GM21367 (cell line): Measurements from ENCODE around the gene MLXIPL.
"Not testable (repeated sequence)": the region's sequence is repeated elsewhere in the genome, so short reads cannot be mapped to it uniquely, and the experiment has no call there.

ENCODE experiments used
- ATAC-seq: cut with Tn5 transposase; IDR thresholded peaks from one replicate; pipeline ENCODE4 v1.9.1; 2021; ENCODE audit not compliant: unreplicated experiment

The MLXIPL gene

DNA sequence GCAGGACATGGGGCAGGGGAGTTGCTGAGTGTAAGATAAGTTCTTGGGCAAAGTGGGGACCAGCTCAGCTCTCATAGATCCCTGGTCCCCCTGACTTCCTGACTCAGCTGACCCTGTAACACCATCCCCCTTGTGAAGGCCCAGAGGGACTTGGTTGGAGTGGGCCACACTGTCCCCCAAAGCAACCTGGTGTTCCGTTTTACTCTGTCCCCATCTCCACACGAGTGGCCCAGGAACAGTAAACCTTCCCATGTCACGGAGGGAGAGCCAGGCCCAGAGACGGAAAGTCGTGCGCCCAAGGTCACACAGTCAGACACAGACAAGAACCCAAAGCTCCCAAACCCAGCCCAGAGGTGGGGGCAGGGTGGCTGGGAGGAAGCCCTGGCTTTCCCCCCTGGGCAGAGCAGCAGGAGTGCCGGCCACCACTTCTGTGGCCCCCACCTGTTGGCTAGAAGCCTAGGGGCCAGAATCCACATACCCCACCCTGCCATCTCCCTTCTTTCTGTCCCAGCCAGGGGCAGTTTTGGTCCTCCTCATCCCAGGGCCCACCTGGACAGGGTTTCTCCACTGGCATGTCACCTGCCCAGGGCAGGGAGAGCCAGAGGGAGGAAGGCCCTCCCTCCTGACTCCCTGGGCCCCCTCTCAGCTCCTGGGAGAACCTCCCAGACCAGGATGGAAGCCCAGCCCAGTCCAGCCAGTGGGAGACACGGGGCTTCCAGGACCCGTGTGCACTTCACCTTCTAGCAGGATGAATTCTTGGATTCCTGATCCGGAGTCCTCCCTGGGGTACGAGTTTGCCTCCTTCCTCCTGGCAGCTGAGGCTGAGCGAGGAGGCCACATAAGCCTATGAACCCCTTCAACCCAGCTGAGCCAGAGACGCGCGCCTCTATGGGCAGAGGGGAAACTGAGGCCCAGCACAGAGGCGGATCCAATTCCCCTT is 22.7 kb upstream of the MLXIPL start:
- ATAC-seq = no peak

DNA sequence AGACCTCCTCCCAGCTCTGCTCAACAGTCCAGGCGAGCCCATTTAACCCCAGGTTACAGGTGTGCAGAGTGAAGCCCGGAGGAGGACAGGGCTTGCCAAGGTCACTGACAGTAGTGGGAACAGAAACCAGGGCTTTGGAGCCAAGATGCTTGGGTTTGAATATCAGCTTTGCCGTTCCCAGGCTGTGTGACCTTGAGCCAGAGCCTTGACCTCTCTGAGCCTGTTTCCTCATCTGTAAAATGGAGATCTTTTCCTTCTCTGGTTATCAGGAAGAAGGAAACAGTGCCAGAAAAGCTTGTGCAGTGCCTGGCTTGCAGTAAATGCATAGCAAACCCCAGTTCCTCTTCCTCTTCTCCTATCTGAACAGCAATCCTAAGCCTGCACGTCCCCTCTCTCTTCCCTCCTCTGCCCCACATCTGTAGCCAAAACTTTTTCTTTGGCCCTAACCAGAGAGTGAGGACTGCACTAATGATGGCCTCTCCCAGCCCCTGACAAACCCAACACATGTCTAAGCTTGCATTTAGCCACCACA is 21.4 kb upstream of the MLXIPL start:
- ATAC-seq = no peak

DNA sequence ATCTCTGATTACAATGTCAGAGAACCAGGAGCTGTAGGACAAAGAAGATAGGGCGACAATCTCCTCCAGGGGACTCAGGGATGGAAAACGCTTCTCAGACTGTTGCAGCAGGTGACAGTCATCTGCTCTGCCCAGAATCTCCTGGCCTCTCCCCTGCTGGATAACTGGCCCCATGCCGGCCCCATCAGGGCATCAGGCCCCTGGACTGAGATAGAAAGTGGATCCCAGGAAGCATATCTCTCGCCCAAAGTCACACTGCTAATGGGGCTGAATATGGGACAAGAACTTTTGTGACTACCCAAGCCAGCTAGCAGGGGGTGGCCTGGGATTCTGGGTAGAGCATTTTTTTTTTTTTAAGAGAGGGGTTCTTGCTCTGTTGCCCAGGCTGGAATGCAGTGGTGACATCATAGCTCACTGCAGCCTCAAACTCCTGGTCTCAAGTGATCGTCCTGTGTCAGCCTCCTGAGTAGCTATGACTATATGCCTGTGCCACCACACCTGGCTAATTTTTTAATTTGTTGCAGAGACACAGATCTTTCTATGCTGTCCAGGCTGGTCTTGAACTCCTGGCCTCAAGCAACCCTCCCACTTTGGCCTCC is 20.5 kb upstream of the MLXIPL start:
- ATAC-seq = no peak

DNA sequence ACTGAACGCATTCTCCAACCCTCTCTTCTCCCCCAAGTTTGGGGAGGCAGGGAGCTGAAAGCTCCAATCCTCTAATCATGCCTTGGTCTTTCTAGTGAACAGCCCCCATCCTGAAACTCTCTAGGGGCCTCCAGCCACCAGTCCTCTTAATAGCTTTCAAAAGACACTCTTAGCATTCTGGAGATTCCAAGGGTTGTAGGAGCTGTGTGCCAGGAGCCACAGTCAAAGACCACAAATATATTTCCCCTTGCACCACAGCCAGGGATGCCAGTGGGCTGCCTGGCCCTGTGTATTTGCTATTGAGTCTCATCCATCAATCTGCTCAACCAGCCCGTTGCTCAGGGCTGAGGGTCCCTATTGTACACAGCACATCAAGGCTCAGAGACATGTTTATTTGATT is 18.5 kb upstream of the MLXIPL start:
- ATAC-seq = no peak

DNA sequence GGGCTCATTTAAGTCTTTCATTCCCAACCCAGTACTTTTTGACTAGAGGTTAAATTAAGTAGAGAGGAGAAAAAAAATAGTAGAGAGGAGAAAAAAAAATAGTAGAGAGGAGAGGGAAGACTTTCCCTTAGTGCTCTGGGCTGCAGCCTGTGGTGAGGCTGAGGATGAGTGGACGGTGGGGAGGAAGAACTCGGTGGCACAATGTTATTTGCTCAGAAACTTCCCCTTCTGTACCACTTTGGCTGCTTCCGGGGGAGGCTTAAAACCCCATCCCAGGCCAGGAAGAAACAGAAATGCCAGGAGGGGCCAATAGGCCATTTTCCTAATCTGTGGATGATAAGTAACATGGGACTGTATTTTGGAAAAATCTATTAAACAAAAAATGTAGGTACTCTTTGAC is 14.6 kb upstream of the MLXIPL start:
- ATAC-seq = no peak

DNA sequence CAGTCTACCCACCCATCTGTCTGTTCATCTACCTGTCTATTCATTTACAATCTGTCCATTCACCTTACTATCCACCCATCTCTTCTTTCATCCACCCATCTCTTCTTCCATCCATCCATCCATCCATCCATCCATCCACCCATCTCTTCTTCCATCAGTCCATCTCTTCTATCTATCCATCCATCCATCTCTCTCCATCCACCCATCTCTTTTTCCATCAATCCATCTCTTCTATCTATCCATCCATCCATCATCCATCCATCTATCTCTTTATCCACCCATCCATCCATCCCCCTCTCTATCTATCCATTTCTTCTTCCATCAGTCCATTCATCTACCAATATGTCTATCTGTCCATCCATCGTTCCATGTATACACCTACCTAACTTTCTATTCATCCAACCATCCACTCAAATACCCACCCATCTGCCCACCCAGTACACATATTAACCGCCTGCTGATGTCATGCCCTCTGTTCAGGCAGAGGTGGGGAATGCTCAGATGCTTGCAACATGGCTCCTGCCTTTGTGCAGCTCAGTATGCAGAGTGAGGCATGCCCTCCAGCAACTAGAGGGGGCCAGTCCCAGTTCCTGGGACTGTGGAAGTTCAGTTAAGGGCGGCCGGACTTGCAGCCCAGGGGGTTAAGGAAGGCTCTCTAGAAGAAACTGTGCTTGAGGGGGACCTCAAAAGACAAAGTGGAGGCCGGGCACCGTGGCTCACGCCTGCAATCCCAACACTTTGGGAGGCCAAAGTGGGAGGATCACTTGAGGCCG is 11.3 kb upstream of the MLXIPL start:
- ATAC-seq = no peak

DNA sequence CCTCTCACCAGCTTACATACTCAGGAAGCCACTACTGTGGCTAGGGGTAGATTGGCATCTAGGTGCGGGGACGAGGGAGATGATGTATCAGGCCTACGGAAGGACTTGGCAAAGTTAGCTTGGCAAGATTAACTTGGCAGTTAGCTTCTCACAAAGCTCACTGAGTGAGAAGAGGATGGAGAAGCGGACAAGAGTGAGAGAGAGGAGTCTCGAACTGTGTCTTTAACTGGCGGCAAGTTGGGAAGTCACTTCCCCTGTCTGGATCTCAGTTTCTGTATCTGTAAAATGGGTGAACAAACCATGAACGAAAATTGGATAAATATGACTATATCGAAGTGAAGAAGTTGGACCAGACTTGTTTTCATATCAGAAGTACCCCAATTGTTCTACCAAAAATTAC is 9.5 kb upstream of the MLXIPL start:
- no peak for ATAC-seq

DNA sequence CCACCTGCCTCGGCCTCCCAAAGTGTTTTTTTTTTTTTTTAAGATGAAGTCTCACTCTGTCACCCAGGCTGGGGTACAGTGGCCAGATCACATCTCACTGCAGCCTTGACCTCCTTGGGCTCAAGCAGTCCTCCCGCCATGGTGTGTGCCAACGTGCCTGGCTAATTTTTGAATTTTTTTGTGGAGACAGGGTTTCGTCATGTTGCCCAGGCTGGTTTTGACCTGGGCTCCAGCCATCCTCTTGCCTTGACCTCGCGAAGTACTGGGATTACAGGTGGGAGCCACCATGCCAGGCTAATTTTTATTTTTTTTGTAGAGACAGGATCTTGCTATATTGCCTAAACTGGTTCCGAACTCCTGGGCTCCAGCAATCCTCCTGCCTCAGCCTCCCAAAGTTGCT is 9.0 kb upstream of the MLXIPL start:
- no peak for ATAC-seq

DNA sequence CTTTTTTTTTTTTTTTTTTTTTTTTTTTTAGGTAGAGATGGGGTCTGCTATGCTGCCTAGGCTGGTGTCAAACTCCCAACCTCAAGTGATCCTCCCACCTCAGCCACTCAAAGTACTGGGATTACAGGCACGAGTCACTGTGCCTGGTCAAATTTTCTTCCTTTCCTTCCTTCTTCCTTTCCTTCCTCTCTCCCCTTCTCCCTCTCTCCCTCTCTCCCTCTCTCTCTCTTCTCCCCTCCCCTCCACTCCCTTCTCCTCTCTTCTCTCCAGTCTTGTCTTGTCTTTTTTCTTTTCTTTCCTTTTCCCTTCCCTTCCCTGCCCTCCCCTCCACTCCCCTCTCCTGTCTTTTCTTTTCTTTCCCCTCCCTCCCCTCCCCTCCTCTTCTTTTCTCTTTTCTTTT is 7.2 kb upstream of the MLXIPL start:
- ATAC-seq = no peak

DNA sequence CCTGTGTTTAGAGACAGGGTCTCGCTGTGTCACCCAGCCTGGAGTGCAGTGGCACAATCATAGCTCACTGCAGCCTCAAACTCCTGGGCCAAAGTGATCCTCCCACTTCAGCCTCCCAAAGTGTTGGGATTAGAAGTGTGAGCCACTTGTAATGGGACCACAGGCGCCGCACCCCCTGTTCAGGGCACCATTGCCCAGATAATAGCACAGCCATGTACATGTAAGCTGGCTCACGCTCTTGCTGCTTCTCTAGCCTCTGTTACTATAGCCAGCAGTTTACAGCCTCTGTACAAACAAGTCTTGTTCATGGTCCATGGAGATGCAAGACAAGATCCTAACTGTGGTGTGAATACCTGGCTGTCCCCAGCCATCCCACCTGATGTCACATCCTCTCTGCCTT is 4.2 kb upstream of the MLXIPL start:
- no peak for ATAC-seq

DNA sequence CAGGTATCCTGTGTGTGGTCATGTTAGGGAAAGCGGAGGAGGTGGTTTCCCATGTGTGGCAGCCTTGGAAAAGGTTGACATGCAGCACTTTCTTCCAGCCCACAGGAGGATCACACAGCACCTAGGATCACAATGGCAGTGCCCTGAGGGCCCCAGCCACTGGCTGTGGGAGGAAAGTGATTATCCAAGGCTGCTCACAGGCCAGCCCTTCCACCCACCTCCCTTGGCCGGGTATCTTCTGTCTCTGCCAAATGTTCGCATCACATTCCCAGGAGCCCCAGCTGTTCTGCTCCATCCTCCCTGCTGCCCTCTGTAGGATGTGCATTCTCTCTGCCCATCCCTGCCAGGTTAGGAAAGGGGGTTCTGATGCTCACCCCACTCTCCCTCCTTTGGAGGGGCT is 2.5 kb upstream of the MLXIPL start:
- ATAC-seq = no peak

DNA sequence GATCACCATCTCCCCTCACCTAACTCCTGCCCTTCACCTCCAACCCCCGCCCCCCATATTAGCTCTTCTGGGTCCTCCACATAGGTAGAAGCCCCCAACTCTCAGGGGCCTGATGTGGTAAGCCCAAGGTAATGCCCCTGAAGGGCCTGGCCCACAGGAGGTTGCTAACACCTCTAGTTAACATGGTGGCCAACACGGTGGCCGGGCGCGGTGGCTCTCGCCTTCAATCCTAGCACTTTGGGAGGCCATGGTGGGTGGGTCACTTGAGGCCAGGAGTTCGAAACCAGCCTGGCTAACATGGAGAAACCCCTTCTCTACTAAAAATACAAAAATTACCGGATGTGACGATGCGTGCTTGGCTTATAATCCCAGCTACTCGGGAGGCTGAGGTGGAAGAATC is 954 bp upstream of the MLXIPL start:
- ATAC-seq = no peak

DNA sequence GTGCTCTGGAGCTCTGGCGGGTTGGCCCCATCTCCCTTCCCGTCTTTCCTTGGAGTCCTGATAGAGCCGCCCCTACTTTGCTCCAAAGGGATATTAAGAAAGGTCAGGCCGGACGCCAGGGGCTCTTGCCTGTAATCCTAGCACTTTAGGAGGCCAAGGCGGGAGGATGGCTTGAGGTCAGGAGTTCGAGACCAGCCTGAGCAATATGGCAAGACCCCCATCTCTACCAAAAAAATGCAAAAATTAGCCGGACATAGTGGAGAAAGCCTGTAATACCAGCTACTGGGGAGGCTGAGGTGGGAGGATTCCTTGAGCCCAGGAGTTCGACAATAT is 313 bp upstream of the MLXIPL start:
- ATAC-seq = no peak

DNA sequence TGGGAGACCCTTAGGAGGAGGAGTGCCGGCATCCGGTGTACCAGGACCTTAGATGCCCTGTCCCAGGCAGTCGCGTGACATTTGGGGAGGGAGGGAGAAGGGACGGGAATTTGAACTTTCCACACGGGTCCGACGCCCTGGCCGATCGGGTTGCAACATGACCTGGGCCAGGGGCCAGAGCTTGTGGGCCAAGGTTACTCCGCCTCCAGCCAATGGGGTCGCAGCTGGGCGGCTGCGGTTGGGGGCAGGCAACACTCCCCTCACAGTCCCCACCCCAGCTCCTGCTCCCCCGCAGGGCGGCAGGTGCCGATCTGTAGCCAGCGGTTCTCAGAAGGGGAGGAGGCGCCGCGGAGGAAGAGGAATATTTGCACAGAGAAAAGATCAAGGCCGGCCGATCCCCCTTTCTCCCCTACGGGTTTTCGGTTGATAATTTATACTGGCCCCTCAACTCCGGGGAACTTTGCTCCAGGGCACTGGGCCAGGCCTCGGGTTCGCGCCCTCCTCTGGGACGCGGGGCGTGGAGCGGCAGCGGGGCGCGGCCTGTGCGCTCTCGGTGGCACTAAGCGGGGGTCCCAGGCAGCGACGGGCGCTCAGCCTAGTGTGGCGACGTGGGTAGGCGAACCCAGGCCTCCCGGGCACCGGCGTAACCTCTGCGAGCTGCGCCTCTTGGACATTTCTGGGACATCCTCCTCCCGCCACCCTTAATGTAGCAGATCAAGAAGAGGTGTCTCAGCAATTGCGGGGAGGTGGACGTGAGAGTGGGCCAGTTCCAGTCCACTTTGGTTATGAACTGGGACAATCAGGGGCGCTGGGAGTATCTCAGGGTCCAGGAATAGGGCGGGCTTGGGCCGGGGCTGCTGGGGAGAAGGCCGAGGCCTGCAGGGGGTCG is 1.2 kb downstream of the MLXIPL start:
- no peak for ATAC-seq

DNA sequence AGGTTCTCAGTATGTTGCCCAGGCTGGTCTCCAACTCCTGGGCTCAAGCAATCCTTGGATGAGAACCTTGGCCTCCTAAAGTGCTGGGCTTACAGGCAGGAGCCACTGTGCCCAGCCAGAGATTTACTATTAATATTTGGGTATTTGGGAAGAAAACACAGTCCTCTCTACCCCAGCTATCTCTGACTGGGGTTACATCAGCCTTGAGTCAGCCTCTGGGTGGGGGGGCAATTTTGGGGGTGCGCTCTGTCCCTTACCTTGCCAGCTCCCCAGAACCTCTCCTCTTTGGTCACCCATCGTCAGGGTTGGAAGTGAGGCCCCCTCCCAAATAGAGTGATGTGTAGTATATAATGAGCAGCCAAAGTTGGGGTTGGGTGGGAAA is 1.8 kb downstream of the MLXIPL start:
- no peak for ATAC-seq

DNA sequence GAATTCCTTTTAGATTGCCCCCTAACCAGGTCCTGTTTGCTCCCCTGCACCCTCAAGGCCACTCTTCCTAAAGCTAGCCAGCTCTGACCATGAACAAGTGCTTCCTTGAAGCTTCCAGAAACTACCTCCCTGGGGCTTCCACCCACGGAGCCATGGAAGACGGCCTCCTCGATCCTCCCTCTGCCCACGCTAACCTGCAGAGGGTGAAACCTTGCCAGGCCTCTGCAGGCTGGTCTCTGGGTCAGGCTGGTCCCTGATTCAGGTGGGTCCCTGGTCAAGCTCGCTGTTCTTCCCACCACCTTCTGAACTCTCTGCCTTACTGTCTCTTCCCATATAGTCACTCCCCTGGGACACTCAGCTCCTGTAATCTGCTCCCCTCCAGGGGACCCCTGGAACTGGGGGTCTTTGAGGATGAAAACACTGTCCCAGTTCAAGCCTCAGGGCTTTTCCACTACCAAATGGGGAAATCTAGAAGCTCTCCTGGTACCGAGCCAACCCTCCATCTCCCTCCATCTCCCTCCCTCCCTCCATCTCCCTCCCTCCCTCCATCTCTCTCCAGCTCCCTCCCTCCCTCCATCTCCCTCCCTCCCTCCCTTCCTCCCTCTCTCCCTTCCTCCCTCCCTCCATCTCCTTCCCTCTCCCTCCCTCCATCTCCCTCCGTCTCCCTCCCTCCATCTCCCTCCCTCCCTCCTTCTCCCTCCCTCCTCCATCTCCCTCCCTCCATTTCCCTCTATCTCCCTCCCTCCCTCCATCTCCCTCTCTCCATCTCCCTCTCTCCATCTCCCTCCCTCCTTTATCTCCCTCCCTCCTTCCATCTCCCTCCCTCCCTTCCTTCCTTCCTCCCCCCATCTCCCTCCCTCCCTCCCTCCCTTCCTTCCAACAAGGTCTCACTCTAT is 2.9 kb downstream of the MLXIPL start:
- no peak for ATAC-seq

DNA sequence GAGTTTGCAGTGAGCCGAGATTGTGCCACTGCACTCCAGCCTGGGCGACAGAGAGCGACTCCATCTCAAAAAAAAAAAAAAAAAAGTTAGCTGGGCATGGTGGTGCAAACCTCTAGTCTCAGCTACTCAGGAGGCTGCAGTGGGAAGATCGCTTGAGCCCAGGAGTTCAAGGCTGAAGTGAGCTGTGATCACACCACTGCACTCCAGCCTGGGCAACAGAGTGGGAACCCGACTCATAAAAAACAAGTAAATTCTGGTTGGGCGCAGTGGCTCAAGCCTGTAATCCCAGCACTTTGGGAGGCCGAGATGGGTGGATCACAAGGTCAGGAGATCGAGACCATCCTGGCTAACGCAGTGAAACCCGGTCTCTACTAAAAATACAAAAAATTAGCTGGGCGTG is 4.9 kb downstream of the MLXIPL start:
- ATAC-seq = not testable (repeated sequence)

DNA sequence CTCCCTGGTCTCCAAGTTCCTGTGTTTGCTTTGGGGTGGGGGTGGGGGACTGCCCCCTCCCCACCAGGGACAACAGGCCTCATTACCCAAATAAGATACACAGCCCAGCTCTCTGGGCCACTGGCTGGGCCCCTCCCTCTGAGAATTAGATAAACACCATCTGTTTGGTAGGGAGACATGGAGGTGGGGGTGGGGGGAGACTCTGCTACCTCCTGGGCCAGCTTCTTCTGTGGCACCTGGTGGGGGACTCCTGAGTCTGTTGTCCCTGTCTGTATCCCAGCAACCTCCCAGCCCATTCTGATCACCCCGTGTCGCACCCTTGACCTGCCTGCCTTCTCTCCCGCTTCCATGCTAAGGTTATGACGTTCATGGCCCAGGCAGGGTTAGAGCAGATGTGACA is 5.8 kb downstream of the MLXIPL start:
- ATAC-seq = no peak

DNA sequence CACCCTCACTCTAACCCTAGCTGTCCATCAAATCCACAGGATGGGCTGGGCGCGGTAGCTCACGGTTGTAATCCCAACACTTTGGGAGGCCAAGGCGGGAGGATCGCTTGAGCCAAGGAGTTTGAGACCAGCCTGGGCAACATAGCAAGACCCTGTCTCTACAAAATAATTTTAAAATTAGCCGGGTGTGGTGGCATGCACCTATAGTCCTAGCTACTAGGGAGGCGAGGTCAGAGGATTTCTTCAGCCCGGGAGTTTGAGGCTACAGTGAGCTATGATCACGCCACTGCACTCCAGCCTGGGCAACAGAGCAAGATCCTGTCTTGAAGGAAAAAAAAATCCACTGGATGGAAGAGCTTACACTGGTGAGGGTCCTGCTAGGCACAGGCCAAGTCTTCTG is 6.8 kb downstream of the MLXIPL start:
- not testable (repeated sequence) for ATAC-seq

DNA sequence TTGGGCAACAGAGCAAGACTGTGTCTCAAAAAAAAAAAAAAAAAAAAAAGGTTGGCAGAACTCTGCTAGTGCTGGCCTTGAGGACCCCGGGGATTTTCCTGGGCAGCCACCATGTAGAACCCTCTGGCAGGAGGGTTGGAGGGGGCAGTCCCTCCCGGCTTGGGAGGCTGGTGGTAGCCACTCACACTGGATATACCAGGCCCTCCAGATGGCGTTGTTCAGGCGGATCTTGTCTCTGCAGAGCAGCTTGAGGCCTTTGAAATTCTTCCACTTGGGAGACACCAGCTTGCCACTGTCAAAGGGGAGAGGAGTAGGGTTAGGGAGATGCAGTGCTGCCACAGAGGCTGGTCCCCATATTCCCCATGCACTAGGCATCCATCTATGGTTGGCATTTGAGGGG is 8.4 kb downstream of the MLXIPL start:
- ATAC-seq = no peak
